Melanocyte of skin (primary cell): Measurements from ENCODE around the gene C9orf57. TPM values are rescaled to one million over a fixed set of nuclear protein-coding genes. Genes with fewer than 3 reads are reported as not detected.

Source experiments
- small RNA-seq, 2 donors: library from RNA; depleted of rRNA; stranded (forward); fragments of <200 nt; gene quantifications; one replicate each; pipeline ENCODE3, GENCODE V24; 2012
- total RNA-seq, 2 donors: library from RNA; depleted of rRNA; stranded (reverse); fragments of >200 nt; gene quantifications; 2 replicates each; pipeline ENCODE4 v1.2.3, GENCODE V29; 2012

The C9orf57 gene
- not detected for total RNA-seq

GRCh38 chr9:72060513-72060912, at the start of gene C9orf57:
TSS of gene C9orf57 (minus strand) at chr9:72060613. CDS start at chr9:72059331, 1,282 bp downstream.

Small RNAs within 50 kb of the gene (small RNA-seq; reads per million reads assigned to genes)
- gene HSPB1P1, result 0 reads per million in 2 donors

Other genes with a start within 250 kb of the C9orf57 start
- 10 to 100 TPM; 29.6 TPM for gene ABHD17B, start 149.4 kb downstream of the C9orf57 start, total RNA-seq
- 10 to 100 TPM; 10.7 to 12.0 TPM for gene C9orf85, start 149.0 kb downstream of the C9orf57 start, total RNA-seq
- gene GDA, start 88.8 kb upstream of the C9orf57 start, total RNA-seq, result not detected